EH (cell line): Measurements from ENCODE around the gene SCFD2.
"Not testable (repeated sequence)": the region's sequence is repeated elsewhere in the genome, so short reads cannot be mapped to it uniquely, and the experiment has no call there.

Experiments
- DNase-seq: peaks from one replicate; pipeline ENCODE4 v3.0.0-alpha.2; 2015; ENCODE audit warnings: low read depth

SCFD2 gene

GRCh38 chr4:53346392-53346791 is 19.5 kb downstream of the SCFD2 start:
- DNase-seq: not testable (repeated sequence)

GRCh38 chr4:53340145-53340544 is 25.7 kb downstream of the SCFD2 start:
- DNase-seq: not testable (repeated sequence)

GRCh38 chr4:53334916-53335315 is 30.9 kb downstream of the SCFD2 start:
- DNase-seq: not testable (repeated sequence)

GRCh38 chr4:53326535-53326934 is 39.3 kb downstream of the SCFD2 start:
- no peak for DNase-seq

- DNase-seq: peak; percentile 24
Observed at GRCh38 chr4:53322696-53323095, 43.2 kb downstream of the SCFD2 start.

GRCh38 chr4:53321984-53322289 is 43.9 kb downstream of the SCFD2 start:
- DNase-seq: no peak

GRCh38 chr4:53321151-53321983 is 44.5 kb downstream of the SCFD2 start:
- DNase-seq: peak; percentile 98

GRCh38 chr4:53315300-53315699 is 50.6 kb downstream of the SCFD2 start:
- no peak for DNase-seq

- DNase-seq: no peak
Observed at GRCh38 chr4:53314252-53314651, 51.6 kb downstream of the SCFD2 start.

- DNase-seq: peak; percentile 52
Observed at GRCh38 chr4:53313510-53313909, 52.4 kb downstream of the SCFD2 start.

- DNase-seq: peak; percentile 46
Observed at GRCh38 chr4:53309321-53310040, 56.4 kb downstream of the SCFD2 start.

GRCh38 chr4:53307819-53308780 is 57.8 kb downstream of the SCFD2 start:
- DNase-seq: peak; percentile 9

GRCh38 chr4:53307210-53307609 is 58.7 kb downstream of the SCFD2 start:
- no peak for DNase-seq

- peak; percentile 92 for DNase-seq
Observed at GRCh38 chr4:53306729-53307128, 59.1 kb downstream of the SCFD2 start.

- not testable (repeated sequence) for DNase-seq
Observed at GRCh38 chr4:53292209-53292608, 73.7 kb downstream of the SCFD2 start.

- DNase-seq: peak; percentile 29
Observed at GRCh38 chr4:53281438-53281837, 84.4 kb downstream of the SCFD2 start.

- DNase-seq: no peak
Observed at GRCh38 chr4:53280846-53281245, 85.0 kb downstream of the SCFD2 start.

- no peak for DNase-seq
Observed at GRCh38 chr4:53274609-53275268, 91.1 kb downstream of the SCFD2 start.

- peak; percentile 41 for DNase-seq
Observed at GRCh38 chr4:53273726-53274125, 92.1 kb downstream of the SCFD2 start.

- DNase-seq: peak; percentile 23
Observed at GRCh38 chr4:53267026-53267425, 98.8 kb downstream of the SCFD2 start.

- not testable (repeated sequence) for DNase-seq
Observed at GRCh38 chr4:53255986-53256385, 109.9 kb downstream of the SCFD2 start.

- DNase-seq: no peak
Observed at GRCh38 chr4:53240573-53240972, 125.3 kb downstream of the SCFD2 start.
